Measurements from ENCODE around the gene SAMD4B. TPM values are rescaled to one million over a fixed set of nuclear protein-coding genes. Genes with fewer than 3 reads are reported as not detected.

The SAMD4B gene
- total and polyA plus RNA-seq, 9 of the 15 experiments (the other 6 are each of a cell fraction or from before 2014, with no cell fraction given), result 3.4 to 90.5 (median 38.0) TPM

DNA sequence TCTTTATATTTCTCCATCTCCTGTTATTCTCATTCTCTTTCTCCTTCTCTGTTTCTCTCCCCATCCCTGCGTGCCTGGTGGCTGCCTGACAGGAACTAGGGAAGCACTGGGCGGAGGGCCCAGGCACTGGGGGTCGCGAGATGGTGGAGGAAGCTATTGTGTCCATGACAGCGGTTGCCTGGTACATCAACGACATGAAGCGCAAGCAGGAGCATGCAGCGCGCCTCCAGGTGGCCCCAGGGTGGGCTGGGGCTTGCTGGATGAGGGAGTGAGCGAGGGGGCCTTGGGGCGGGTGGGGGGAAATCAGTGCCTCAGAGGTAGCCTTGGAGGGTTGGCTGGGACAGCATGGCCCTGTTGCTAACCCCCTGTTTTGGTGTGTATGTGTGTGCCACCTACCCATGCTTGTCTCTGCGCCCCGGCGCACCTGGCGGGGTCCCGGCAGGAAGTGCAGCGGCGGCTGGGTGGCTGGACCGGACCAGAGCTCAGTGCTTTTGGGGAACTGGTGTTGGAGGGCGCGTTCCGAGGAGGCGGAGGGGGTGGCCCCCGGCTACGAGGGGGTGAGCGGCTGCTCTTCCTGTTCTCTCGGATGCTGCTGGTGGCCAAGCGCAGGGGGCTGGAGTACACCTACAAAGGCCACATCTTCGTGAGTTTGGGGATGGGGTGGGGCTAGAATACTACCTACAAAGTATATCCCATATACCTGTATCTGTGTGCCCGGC lies 75.4 kb downstream of the SAMD4B start:
- FAIRE-seq, result no peak
- Histone ChIP-seq H3K79me2 (ENCODE audit: control insufficient read depth, insufficient read depth, low read length) (peaks cover 19% of the 10 kb centered on the region), H2AFZ (ENCODE audit: low read depth, low read length) (no peak overlapping the region), H3K4me1 (replicated peaks in 1 of 2; ENCODE audit: control insufficient read depth in 2 of 2, insufficient read depth in 2 of 2, low read length in 2 of 2) (peaks cover 9 to 43% of the 10 kb centered on the region in 2 experiments; a peak in 4 of 5 replicates), H3K9me3 (replicated peaks; ENCODE audit: control insufficient read depth, insufficient read depth, low read depth, low read length) (no peaks in the 10 kb centered on the region), H3K4me3 (no peak overlapping the region), H4K20me1 (replicated peaks; ENCODE audit: control insufficient read depth, insufficient read depth, low read length) (no peaks in the 10 kb centered on the region), H3K27me3 (ENCODE audit: control insufficient read depth in 2 of 2, insufficient read depth in 2 of 2, low read length in 2 of 2) (no peaks in the 10 kb centered on the region), H3K27ac (ENCODE audit: extremely low read depth, low read depth, low read length) (no peak overlapping the region), H3K36me3 (ENCODE audit: control insufficient read depth, insufficient read depth, low read length) (peaks cover 27% of the 10 kb centered on the region; the same call in 2 of the 3 replicates), H3K9me1 (ENCODE audit: control insufficient read depth, insufficient read depth, low read length) (no peaks in the 10 kb centered on the region), H3K4me2 (ENCODE audit: insufficient read depth, low read length) (no peak overlapping the region), H3K9ac (ENCODE audit: insufficient read depth in 1 of 2, low read depth in 2 of 2, low read length in 2 of 2) (peak overlapping the region in 1 of 2 experiments; percentile 35; a peak in 1 of 4 replicates)
- POLR2A ChIA-PET, result interaction anchor here (0.6 to 2.5 kb wide), 3 partner anchors 11 to 26 kb away, joined by 5 to 7 read pairs (median 5); partner anchors contain the start of genes MED29 and PAF1
- intact Hi-C loops (cut with micrococcal nuclease), result no loop called here
- no TSS peak for BruUV-seq (replicated peaks)
- ATAC-seq, result no peak
- in situ Hi-C loops (cut with MboI), result no loop called here
- TF ChIP-seq STAT5B (CRISPR knock-in tag; IDR thresholded peaks at IDR 0.05), result no peak
- peak; percentile 46 for TF ChIP-seq POLR2G (IDR thresholded peaks at IDR 0.05; ENCODE audit: low read depth, low read length)
- DNase-seq (ENCODE audit: extremely low read depth in 1 of 4, low spot score in 3 of 4), result no peak
- CTCF ChIA-PET (ENCODE audit: low intra/inter-chr PET ratio), result no interaction called here
- WGBS (ENCODE audit: insufficient coverage, low coverage, missing lambda C conversion rate), result 86% methylated on average over 21 of the region's 30 CpGs

DNA sequence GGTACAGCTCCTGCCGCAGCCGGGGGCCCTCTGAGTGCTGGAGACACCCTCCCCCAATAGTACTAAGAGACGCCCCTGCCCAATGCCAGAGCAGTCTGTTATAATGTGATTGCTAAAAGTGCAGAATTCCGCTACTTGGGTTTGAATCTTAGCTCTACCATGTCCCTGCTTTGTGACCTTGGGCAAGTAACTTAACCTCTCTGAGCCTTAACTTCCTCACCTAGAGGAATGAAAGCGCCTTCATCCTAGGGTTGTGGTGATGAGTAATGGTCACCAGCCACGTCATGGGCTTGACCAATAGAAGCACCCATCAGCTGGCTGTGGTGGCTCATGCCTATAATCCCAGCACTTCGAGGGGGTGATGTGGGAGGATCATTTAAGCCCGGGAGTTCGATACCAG lies 76.8 kb downstream of the SAMD4B start:
- Histone ChIP-seq H3K79me2 (ENCODE audit: control insufficient read depth, insufficient read depth, low read length) (peaks cover 6% of the 10 kb centered on the region; the same call in 2 of the 3 replicates), H3K4me3 (no peak overlapping the region), H3K9ac (ENCODE audit: insufficient read depth in 1 of 2, low read depth in 2 of 2, low read length in 2 of 2) (no peak overlapping the region), H3K27me3 (ENCODE audit: control insufficient read depth in 2 of 2, insufficient read depth in 2 of 2, low read length in 2 of 2) (no peaks in the 10 kb centered on the region), H3K27ac (ENCODE audit: extremely low read depth, low read depth, low read length) (no peak overlapping the region), H4K20me1 (replicated peaks; ENCODE audit: control insufficient read depth, insufficient read depth, low read length) (no peaks in the 10 kb centered on the region), H3K9me3 (replicated peaks; ENCODE audit: control insufficient read depth, insufficient read depth, low read depth, low read length) (no peaks in the 10 kb centered on the region), H3K36me3 (ENCODE audit: control insufficient read depth, insufficient read depth, low read length) (peaks cover 35% of the 10 kb centered on the region; the same call in 2 of the 3 replicates), H3K4me2 (ENCODE audit: insufficient read depth, low read length) (no peak overlapping the region), H3K4me1 (replicated peaks in 1 of 2; ENCODE audit: control insufficient read depth in 2 of 2, insufficient read depth in 2 of 2, low read length in 2 of 2) (peaks cover 4 to 34% of the 10 kb centered on the region in 2 experiments; a peak in 4 of 5 replicates), H2AFZ (ENCODE audit: low read depth, low read length) (no peak overlapping the region), H3K9me1 (ENCODE audit: control insufficient read depth, insufficient read depth, low read length) (no peaks in the 10 kb centered on the region)
- ChIA-PET POLR2A (interaction anchor here (0.6 to 9.1 kb wide), 4 partner anchors 14 to 28 kb away, joined by 4 to 141 read pairs (median 5); partner anchors contain the start of genes MED29, PAF1 and RPS16), CTCF (ENCODE audit: low intra/inter-chr PET ratio) (no interaction called here)
- ATAC-seq (no peak), FAIRE-seq (peak; percentile 71), DNase-seq (ENCODE audit: extremely low read depth in 1 of 4, low spot score in 3 of 4) (no peak)
- TF ChIP-seq ZFP36 (IDR thresholded peaks at IDR 0.05; ENCODE audit: low read depth, low read length, partially characterized antibody) (peak; percentile 66), ZNF561 (CRISPR knock-in tag; conservative IDR thresholded peaks at IDR 0.05) (no peak), RBM25 (IDR thresholded peaks at IDR 0.05; ENCODE audit: low read depth, low read length, severe bottlenecking) (peak; percentile 70), BCOR (IDR thresholded peaks at IDR 0.05) (peak; percentile 70; the same call in 1 of the 2 replicates), RCOR1 (IDR thresholded peaks at IDR 0.05; ENCODE audit: borderline replicate concordance in 1 of 2, low read depth in 2 of 2, low read length in 2 of 2) (0 out of 4 replicates have a peak, but pooled peaks of 1 of the 2 experiments have one; percentile 17)
- 85% methylated on average over 9 of the region's 9 CpGs for WGBS (ENCODE audit: insufficient coverage, low coverage, missing lambda C conversion rate)
- intact Hi-C loops (cut with micrococcal nuclease), result no loop called here
- no TSS peak for BruUV-seq (replicated peaks)
- in situ Hi-C loops (cut with MboI), result no loop called here

Measured in K562 (cell line).